Gastroesophageal sphincter (tissue), 3 donors: ENCODE data around the gene TPD52L2.

ENCODE experiments used
- EP300 ChIP-seq: sonication (generic); formaldehyde crosslinking; IDR thresholded peaks from one replicate; pipeline ENCODE4 v1.6.1; 2017; ENCODE audit warnings: antibody characterized with exemption, mild to moderate bottlenecking
- POLR2A ChIP-seq, 2 donors: fragments of 450-650 bp; IDR thresholded peaks; one replicate each; pipeline ENCODE4 v1.6.1; 2017; ENCODE audit warnings: antibody characterized with exemption in 2 of 2, mild to moderate bottlenecking in 2 of 2, moderate library complexity in 1 of 2
- TF ChIP-seq, protein P1 (sequence below), 4 experiments: fragments of 200-600 bp in 2 of 4; fragments of 450-650 bp in 2 of 4; sonication (generic) in 1 of 4; IDR thresholded peaks; one replicate each; pipeline ENCODE4 v1.5.1; 2017 to 2019; ENCODE audit warnings: antibody characterized with exemption in 4 of 4, mild to moderate bottlenecking in 2 of 4, moderate library complexity in 2 of 4

DNA sequence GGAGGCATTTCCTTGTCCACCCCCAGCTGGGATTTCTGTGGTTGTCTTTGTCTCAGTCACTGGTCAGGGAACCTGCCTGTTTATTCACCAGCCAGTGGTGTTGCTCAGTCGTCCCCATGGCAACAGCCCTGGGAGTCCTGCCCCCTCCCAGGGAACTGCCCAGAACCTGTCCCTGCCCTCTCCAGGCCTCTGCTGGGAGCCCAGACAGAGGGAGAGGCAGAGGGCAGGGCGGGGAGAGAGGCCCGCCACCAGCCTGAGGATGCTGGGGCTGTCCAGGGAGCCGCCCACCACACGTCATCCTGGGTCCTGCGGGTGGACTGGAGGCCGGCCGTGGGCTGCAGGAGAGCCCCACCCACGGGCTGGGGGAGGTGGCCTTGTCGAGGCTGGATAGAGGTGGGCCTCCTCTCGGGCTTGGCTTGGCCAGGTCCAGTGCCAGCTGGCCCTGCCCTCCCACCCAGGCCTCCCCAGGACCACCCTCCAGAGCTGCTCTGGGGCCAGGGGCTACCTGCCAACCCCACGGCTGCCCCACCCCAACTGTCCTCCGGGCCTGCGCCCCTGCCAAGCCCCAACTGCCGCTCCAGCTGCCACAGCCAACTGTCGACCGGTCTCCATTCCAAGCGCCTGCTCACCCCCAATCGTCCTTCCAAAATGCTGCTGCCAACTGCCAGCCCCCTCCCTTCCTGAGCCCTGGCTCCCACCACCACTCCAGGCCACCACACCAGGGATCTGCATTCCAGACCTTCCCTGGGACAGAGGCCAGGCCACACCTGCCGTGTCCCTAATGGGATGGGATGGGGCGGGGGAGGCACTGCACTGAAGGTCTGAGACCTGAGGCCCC, 29.8 kb upstream of the TPD52L2 start:
- TF ChIP-seq, protein P1, sequence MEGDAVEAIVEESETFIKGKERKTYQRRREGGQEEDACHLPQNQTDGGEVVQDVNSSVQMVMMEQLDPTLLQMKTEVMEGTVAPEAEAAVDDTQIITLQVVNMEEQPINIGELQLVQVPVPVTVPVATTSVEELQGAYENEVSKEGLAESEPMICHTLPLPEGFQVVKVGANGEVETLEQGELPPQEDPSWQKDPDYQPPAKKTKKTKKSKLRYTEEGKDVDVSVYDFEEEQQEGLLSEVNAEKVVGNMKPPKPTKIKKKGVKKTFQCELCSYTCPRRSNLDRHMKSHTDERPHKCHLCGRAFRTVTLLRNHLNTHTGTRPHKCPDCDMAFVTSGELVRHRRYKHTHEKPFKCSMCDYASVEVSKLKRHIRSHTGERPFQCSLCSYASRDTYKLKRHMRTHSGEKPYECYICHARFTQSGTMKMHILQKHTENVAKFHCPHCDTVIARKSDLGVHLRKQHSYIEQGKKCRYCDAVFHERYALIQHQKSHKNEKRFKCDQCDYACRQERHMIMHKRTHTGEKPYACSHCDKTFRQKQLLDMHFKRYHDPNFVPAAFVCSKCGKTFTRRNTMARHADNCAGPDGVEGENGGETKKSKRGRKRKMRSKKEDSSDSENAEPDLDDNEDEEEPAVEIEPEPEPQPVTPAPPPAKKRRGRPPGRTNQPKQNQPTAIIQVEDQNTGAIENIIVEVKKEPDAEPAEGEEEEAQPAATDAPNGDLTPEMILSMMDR (IDR thresholded peaks at IDR 0.05) = no peak
- TF ChIP-seq POLR2A (IDR thresholded peaks at IDR 0.05) = no peak
- TF ChIP-seq EP300 = no peak
